NCI-H128 (cell line): ENCODE results near the gene SFTPB.

Source experiments
- DNase-seq: peaks from one replicate; lab custom pipeline; 2025; ENCODE audit not compliant: unreplicated experiment; lab: John Stamatoyannopoulos, UW

Gene SFTPB

DNA sequence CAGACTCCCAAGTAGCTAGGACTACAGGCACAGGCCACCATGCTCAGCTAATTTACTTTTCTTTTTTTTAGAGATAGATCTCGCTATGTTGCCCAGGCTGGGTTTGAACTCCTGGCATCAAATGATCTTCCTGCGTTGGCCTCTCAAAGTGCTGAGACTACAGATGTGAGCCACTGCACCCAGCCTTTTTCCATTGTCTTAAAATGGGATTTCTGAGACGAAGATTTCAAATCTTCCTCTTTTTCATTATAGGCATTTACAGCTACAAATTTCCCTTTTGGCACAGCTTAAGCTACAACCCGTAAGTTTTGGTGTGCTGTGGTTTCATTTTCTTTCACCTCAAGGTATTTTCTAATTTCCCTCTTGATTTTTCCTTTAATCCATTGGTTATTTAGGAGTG lies 34.8 kb upstream of the SFTPB start:
- no peak for DNase-seq

DNA sequence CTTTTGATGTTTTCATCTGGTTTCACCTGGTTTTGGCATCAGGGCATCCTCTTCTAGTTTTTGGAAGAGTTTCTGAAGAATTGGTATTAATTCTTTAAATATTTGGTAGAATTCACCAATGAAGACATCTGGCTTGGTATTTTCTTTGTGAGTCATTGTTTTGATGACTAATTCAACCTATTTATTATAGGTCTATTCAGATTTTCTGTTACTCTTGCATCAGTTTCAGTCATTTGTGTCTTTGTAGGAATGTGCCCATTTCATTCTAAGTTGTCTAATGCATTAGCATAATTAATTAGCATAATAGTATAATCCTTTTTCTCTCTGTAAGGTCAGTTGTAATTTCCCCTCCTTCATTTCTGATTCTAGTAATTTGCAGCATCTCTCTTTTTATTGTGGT lies 34.2 kb upstream of the SFTPB start:
- DNase-seq, result no peak

DNA sequence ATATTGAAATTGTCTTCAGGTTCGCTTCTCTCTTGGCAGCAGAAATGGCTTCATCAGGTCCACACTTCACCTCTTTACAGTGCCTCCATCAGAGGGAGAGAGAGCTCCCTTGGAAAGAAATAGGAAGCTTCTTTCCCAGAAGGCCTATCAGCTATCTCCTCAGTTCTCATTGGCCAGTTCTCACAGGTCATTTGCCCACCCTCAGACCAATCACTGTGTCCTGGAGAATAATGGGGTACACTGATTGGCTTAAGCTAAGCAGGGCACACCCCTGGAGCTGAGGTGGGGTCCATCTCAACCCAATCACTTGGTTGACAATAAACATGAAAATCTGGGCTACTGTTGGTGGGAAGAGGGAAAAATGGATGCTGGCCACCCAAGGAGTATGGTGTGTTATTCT lies 31.3 kb upstream of the SFTPB start:
- no peak for DNase-seq

DNA sequence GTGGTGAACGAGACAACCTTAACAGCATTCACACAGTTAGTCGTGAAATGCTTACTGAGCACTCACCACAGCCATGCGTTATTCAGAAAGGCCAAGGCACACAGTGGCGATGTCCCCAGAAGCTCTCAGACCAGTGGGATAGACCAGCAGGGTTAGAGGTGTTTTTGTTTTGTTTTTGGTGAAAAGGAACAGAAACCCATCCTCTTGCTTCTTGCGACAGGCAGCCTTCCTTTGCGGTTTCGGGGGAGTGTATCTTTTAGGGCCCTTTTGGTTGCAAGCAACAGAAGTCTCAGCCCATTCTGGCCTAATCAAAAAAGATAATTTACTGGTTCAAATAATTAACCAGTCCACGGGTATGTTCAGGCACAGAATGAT lies 30.9 kb upstream of the SFTPB start:
- DNase-seq, result no peak

DNA sequence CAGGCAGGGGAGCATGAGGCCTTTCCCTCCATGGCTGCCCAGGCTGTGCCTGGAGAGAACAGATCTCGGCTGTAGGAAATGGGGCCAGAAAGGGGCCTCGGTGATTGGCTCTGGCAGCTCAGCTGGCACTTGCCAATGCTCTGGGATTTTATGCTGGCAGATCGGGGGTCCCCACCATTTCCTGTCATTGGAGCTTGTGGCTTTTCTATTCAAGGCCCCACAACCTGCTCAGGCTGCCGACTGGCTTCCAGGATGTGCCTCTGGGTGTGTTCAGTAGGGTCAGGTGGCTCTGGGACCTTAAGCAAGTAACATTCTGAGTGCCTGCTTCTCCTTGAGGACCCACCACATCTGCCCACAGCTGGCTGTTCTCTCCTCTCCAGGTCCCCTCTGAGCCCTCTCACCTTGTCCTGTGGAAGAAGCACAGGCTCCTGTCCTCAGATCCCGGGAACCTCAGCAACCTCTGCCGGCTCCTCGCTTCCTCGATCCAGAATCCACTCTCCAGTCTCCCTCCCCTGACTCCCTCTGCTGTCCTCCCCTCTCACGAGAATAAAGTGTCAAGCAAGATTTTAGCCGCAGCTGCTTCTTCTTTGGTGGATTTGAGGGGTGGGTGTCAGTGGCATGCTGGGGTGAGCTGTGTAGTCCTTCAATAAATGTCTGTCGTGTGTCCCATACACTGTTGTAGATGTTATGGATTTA lies 30.3 kb upstream of the SFTPB start:
- no peak for DNase-seq

DNA sequence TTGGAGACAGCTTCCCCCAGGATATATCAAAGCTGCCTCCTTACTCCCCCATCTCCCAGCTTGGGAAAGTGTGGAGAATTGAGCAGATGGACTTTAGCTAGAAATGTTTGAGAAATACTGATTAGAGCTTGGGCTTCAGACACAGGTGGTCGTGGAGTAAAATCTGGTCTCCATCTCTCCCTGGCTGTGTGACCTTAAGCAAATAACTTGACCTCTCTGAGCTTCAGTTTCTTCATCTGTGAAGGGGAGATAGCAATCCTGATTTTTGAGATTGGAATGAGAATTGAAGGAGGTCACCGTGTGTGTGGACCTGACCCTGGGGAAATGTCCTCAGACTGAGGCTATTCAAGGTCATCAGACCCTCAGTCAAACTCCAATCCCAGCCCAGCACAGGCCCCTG lies 29.7 kb upstream of the SFTPB start:
- DNase-seq, result no peak

DNA sequence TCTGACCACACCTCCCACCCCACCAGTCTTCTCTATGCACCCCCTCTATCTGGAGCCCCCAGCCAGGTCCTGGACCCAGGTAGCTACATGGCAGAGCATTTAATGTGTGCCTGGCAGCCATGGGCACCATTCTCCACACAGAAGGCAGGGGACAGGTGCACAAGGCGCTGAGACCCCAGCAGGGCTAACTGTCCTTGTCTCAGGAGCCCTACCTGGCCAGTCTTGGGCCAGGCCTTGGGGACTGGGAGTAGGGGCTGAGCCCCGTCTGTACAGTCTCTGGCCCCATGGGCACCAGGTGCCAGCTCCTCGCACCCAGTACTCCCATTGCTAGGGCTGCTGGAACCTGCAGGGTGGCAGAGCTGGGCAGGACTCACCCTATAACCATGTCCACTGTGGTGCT lies 29.1 kb upstream of the SFTPB start:
- DNase-seq, result no peak

DNA sequence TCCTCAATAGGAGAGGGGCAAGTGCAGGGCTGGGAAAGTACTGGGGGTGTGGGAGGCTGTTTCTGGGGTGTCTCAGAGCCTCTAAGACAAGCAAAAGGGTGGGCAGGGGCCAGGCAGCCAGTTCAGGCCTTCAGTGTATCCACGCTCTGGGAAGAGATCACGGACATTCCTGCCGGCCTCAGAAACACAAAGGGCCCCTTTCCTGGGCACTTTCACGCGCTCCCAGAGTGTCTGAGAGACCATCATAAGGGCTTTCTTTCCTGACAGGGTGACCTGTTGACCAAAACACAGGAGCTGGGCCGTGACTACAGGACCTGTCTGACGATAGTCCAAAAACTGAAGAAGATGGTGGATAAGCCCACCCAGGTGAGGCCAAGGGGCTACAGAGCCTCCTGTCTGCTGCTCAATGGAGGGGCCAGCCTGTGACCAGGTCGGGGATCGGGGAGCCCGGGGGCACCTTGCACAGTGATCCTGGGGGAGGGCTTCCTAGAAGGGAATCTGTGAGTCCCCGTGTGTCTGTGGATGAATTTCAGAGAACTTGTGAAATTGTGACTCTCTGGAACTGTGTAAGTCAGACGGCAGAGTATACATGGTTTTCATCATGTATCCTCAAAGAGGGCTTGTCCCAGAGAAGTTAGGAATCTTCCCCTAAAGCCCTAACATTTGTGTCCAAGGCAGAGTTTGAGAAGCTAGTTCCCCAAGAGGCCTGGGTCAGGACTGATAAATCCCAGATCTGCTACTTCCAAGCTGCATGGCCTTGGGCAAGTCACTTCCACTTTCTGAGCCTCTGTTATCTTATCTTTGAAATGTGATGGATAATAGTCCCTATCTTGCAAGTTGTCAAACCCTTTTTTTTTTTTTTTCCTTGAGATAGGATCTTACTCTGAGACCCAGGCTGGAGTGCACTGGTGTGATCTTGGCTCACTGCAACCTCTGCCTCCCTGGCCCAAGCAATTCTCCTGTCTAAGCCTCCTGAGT lies 28.0 kb upstream of the SFTPB start:
- DNase-seq, result no peak

DNA sequence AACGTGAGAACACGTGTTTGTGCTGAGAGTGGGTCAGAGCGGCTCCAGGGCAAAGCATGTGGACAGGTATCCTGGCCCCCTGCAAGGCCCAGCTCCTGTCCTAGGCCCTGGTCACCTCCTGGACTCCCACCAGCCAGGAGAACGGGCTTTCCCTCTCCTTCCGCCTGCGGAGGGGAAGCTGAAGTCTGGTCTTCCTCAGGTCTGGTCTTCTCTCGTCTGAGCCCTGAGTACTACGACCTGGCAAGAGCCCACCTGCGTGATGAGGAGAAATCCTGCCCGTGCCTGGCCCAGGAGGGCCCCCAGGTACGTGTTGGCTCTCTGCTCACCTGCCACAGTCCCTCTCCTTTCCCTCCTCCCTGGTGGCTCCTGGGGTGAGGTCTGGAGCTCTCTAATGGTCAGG lies 27.1 kb upstream of the SFTPB start:
- DNase-seq, result no peak

DNA sequence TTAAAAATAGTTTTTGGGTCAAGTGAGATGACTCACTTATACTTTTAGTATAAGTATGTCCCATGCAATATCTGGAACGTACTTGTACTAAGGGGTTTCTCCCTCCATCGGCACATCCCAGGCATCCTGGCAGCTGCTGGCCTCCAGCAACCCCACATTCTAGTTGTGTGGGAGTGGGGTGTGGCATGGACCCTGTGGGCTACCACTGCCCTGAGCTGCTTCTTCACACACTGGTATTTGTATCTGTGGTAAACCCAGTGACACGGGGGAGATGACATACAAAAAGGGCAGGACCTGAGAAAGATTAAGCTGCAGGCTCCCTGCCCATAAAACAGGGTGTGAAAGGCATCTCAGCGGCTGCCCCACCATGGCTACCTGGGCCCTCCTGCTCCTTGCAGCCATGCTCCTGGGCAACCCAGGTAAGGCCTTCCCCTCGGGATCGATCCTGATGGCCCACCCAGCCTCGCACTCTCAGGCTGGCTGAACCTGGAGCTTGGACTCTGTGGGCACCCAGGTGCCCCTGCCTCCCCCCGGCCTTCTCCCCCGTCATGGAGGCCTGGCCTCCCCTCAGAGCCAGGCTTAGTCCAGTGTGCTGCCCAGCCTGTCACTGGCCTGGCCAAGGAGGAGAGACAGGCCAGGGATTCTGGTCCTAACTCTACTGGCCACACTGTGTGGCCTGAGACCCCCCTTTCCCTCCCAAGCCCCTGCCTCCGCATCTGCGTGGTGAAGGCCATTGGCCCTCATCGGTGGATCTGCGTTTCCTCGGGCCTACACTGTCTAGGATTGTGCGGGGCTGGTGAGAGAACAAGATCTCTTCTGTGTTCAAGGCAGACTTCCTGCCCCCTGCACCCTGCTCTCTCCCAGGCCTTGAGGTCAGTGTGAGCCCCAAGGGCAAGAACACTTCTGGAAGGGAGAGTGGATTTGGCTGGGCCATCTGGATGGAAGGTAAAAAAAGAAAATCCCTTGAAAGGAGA lies 26.3 kb upstream of the SFTPB start, which contains the start of gene GNLY:
TSS of gene GNLY (plus strand) at position 307 of the 974 bp plus-strand sequence. CDS start at position 368, 61 bp downstream.
- no peak for DNase-seq

DNA sequence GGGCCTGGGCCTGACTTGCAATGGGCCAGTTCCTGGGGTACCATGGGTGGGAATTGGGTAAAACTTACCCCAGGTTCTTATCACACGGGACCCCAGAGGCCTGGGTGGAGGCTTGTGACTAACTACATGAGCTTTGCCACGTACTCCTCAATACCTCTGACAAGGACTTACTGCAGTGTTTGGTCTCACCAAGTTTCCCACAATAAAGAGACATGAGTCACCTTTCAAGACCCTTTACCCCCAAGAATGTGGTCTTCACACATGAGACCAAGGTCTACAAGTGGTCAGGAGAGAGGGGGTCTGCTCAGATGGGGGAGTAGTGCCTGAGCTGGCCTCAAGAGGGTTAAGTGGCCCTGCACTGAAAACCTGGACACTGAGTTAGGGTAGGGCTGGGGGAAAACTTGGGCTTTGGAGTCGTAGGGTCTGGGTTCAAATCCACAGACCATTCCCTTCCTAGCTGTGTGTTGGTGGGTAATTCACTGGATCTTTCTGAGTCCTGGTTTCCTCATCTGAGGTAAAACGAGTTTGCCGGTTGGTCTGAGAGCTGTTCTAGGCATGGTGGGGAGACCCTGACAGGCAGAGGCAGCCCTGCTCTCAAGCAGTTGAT lies 24.1 kb upstream of the SFTPB start:
- DNase-seq, result no peak

DNA sequence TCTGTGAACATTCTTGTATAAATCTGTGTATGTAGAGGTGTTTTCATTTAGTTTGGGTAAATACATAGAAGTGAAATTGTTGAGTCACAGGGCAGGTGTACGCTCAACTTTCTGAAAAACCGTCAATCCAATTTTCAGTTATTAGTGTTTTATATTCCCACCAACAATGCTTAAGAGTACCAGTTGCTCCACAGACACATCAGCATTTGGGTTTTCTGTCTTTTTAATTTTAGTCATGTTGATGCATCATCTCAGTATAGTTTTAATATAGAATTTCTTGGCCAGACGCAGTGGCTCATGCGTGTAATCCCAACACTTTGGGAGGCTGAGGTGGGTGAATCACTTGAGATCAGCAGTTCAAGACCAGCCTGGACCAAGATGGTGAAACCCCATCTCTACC lies 22.9 kb upstream of the SFTPB start:
- no peak for DNase-seq

DNA sequence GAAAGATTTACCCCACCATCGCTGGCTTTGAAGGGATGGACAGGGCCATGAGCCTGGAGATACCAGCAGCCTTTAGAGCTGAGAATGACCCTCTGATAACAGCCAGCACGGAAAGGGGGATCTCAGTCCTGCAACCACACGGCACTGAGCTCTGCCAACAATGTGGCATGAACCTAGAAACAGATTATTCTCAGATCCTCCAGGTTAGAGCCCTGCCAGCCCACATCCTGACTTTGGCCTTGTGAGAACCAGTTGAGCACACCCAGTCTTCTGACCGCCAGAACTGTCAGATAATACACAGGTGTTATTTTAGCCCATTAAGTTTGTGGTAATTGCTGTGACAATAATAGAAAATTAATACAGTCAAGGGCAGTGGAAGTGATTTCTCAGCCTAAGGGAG lies 16.8 kb upstream of the SFTPB start:
- no peak for DNase-seq

DNA sequence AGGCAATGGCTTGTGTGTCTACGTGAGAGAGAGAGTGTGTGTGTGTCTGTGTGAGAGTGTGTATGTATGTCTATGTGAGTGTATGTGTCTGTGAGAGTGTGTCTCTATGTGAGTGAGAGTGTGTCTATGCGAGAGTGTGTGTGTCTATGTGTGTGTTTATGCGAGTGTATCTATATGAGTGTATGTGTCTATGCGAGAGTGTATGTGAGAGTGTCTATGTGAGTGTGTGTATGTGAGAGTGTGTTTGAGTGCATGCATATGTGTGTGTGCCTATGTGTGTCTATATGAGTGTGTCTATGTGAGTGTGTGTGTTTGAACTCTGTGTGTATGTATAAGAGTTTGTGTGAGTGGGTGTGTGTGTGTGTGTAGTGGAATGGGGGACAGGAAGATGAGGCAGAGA lies 16.4 kb upstream of the SFTPB start:
- DNase-seq, result no peak

DNA sequence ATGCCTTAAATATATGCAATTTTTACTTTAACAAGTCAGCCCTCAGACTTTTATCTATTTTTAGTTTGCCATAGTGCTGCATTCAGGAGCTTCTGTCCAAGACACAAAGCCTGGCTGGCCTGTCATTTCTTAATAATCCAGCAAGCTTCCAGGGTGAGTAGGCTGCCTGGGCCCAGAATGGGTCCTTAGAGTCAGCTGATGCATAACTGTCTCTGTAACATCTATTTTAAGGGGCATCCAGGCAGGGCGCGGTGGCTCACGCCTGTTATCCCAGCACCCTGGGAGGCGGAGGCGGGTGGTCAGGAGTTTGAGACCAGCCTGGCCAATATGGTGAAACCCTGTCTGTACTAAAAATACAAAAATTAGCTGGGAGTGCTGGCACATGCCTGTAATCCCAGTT lies 14.4 kb upstream of the SFTPB start:
- no peak for DNase-seq

DNA sequence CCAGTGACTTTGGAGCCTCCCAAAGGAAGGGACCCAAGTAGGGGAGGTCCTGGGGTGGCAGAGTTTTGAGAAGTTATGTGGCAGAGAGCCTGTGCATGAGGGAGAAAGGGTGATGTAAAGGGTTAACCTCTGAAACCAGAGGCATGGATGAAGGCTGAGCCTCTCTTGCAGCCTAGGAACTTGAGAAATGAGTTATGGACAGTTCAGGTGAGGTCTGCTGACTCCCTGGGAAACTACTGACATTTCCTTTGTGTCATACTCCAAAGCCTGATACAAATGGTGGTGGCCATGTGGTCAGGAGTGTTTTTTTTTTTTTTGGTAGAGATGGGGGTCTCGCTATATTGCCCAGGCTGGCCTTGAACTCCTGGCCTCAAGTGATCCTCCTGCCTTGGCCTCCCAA lies 13.8 kb upstream of the SFTPB start:
- no peak for DNase-seq

DNA sequence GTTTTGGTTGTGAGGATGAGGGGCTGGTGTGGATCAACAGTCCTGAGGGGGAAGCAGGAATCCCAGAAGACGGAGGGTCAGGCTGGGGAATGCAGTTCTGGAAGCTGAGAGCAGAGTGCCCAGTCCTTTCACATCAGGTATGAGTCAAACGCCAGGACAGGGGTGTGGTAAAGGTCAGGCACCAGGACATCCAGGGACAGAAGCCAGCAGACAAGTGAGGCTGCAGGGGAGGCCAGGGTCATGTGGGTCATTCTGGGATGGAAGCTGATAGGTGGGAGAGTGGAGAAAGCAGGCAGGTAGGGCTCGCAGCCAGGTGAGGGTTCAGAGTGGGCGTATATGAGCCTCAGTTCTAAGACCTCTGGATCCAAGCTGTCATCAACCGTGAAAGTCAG lies 13.4 kb upstream of the SFTPB start:
- no peak for DNase-seq

DNA sequence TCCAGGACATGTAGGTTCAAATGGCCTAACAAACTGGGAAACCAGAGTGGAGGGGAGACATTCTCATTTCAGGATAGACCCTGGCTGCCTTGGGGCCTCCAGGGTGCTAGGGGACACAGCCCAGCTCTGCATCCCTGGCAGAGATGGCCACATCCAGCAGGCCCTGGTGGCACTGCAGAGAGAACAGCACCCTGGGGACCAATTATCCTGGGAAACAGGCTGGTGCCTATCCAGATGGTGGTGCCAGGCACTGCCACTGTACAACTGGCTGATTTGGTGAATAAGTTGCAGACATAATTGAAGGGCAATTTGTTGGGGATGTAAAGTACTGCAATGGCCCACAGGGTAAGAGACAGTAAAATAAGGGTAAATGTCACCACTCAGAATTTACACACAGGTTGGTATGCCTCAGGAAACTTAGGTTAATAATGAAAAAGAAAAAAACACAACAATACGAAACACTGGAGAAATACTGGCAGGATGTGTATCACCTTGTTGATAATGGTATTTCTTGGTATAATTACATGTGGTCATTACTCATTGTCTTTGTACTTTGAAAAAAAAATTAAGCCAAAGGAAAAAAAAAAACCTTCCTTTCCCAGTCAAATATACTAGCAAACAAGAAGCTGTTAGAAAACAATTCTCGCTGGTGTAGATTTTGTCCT lies 12.8 kb upstream of the SFTPB start:
- DNase-seq, result no peak

DNA sequence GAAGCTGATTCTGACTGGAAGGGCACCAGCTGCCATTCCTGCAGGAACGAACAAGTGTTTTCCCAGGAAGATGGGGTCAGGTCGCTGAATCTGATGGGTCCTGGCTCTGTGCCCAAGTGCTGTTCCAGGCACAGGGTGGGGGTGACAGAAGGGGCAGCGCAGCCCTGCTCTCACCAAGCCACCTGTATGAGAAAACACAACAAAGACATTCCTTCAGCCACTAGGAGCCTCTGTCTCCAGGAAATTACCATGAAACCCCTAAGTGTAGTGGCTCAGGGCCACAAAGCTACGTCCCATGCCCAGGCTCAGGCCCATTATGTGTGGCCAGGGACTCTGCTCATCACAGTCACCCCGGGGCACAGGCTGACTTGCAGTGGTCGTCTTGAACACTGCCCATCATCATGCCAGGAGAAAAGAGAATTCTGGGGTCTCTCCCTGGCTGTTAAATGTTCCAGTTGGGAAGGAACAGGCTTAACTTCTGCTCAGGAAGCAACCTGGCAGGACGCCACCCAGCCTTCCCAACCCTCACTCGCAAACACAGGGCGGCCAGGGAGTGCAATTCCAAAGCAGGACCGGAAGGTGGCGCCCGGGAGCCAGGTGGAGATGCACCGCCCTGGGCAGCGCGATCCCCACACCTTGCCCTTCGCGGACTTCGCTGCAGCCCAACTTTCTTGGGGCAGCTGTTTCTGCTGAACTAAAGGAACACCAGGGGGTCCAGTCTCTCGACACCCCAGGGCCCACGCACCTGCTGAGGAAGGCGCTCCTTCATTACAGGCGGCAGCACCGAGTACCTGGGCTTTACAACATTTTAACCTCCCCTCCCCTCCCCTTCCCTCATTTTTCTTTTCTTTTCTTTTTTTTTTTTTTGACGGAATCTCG lies 11.0 kb upstream of the SFTPB start:
- peak; percentile 62 for DNase-seq
